GM23248 (cell line): ENCODE measurements around the gene DPCD.

Experiments used
- EZH2 ChIP-seq: fragments of 200-600 bp; sonication (generic); IDR thresholded peaks from 2 replicates; pipeline ENCODE4 v1.6.1; 2018; ENCODE audit warnings: antibody characterized with exemption, mild to moderate bottlenecking; ENCODE audit not compliant: insufficient read depth, poor library complexity, severe bottlenecking
- EZH2phosphoT487 ChIP-seq: fragments of 200-600 bp; sonication (generic); IDR thresholded peaks from 2 replicates; pipeline ENCODE4 v1.6.1; 2018; ENCODE audit warnings: antibody characterized with exemption, moderate library complexity, mild to moderate bottlenecking, low read depth; ENCODE audit not compliant: insufficient read depth

GRCh38 chr10:101561068-101561915, 26.8 kb upstream of the DPCD start:
- TF ChIP-seq EZH2, result no peak
- TF ChIP-seq EZH2phosphoT487, result no peak
